GM18867 (cell line): ENCODE measurements around the gene RAB11FIP4.

Source experiments
- ATAC-seq: cut with Tn5 transposase; IDR thresholded peaks from one replicate; pipeline ENCODE4 v1.9.1; 2021; ENCODE audit warnings: mild to moderate bottlenecking, moderate library complexity; ENCODE audit not compliant: unreplicated experiment

RAB11FIP4 gene

GRCh38 chr17:31518478-31518877, 127.0 kb downstream of the RAB11FIP4 start:
- ATAC-seq = no peak

GRCh38 chr17:31521632-31522283, 130.3 kb downstream of the RAB11FIP4 start:
- ATAC-seq = no peak

GRCh38 chr17:31522284-31522931, 130.9 kb downstream of the RAB11FIP4 start:
- no peak for ATAC-seq

- no peak for ATAC-seq
Measured at GRCh38 chr17:31522987-31523495, 131.6 kb downstream of the RAB11FIP4 start.

- ATAC-seq = no peak
Measured at GRCh38 chr17:31523862-31524730, 132.6 kb downstream of the RAB11FIP4 start.

- no peak for ATAC-seq
Measured at GRCh38 chr17:31524926-31525800, 133.7 kb downstream of the RAB11FIP4 start.

- ATAC-seq = no peak
Measured at GRCh38 chr17:31525801-31526549, 134.5 kb downstream of the RAB11FIP4 start.

- ATAC-seq = no peak
Measured at GRCh38 chr17:31527606-31528005, 136.1 kb downstream of the RAB11FIP4 start.

GRCh38 chr17:31528291-31528874, 136.9 kb downstream of the RAB11FIP4 start:
- ATAC-seq = no peak

GRCh38 chr17:31529841-31530251, 138.4 kb downstream of the RAB11FIP4 start:
- no peak for ATAC-seq

- no peak for ATAC-seq
Measured at GRCh38 chr17:31530391-31530985, 139.0 kb downstream of the RAB11FIP4 start.

GRCh38 chr17:31531336-31531980, 140.0 kb downstream of the RAB11FIP4 start:
- no peak for ATAC-seq

GRCh38 chr17:31532081-31532480, 140.6 kb downstream of the RAB11FIP4 start:
- ATAC-seq = no peak

- ATAC-seq = no peak
Measured at GRCh38 chr17:31532526-31532925, 141.1 kb downstream of the RAB11FIP4 start.

GRCh38 chr17:31533546-31534155, 142.2 kb downstream of the RAB11FIP4 start:
- no peak for ATAC-seq

GRCh38 chr17:31534223-31534888, 142.9 kb downstream of the RAB11FIP4 start:
- ATAC-seq = no peak

GRCh38 chr17:31535581-31535981, 144.1 kb downstream of the RAB11FIP4 start:
- ATAC-seq = peak; percentile 84

- ATAC-seq = no peak
Measured at GRCh38 chr17:31536451-31536850, 145.0 kb downstream of the RAB11FIP4 start.
